Measurements from ENCODE around the gene KRTAP10-10. TPM values are rescaled to one million over a fixed set of nuclear protein-coding genes. Genes with fewer than 3 reads are reported as not detected.

KRTAP10-10 gene
- total and polyA plus RNA-seq, 2 donors (not counting 1 experiment from before 2014, with no cell fraction given): not detected

DNA sequence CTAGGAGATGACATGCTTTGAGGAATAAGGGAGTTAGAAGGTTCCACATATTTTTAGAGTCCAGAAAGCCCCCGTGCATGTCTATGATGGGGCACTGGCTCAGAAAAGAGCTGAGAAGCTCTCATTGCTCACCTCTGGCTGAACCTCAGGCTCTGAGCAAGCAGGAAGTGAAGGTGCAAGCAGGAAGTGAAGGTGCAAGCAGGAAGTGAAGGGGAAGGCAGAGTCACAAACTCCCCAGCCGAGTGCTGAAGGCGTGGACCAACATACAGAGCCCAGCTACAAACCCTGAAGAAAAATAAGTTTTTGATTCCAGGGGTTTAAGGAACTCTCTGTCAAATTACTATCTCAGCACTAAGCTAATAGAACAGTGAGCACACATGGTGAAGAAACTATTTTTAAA is 18.2 kb upstream of the KRTAP10-10 start:
- WGBS (ENCODE audit: insufficient coverage): 88% methylated on average over 1 of the region's 3 CpGs
- H3K4me1 Mint-ChIP-seq: peaks cover 14% of the 10 kb centered on the region
- peak overlapping the region in 1 of 5 experiments; percentile 37 for H3K4me3 ChIP-seq (ENCODE audit: control extremely low read depth in 1 of 5, extremely low read depth in 1 of 5, insufficient read depth in 1 of 5, low read depth in 2 of 5, low read length in 4 of 5)

DNA sequence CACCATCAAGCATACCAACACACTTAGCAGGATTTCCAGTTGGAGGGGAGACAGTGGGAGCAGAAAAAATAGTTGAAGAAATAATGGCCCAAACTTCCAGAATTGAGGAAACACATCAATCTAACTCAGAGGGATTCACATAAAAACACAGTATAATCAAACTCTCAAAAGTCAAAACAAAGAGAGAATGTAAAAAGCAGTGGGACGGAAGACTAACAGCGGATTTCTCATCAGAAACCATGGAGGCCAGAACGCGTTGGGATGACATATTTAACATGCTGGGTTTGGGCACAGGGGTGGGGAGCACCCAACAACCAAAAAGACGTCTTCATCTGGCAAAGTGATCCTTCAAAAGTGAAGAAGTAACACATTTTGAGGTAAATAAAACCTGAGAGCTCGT is 17.3 kb upstream of the KRTAP10-10 start:
- no peak overlapping the region for H3K9ac ChIP-seq (ENCODE audit: low read length)
- H3K4me3 ChIP-seq (ENCODE audit: control extremely low read depth in 1 of 5, extremely low read depth in 1 of 5, insufficient read depth in 1 of 5, low read depth in 2 of 5, low read length in 4 of 5): no peak overlapping the region
- H3K4me1 ChIP-seq (ENCODE audit: control insufficient read depth in 2 of 2, insufficient read depth in 2 of 2, low read length in 2 of 2): peaks cover 11 to 13% of the 10 kb centered on the region in 2 donors
- intact Hi-C loops (cut with micrococcal nuclease): no loop called here
- H3K27ac ChIP-seq (ENCODE audit: low read length in 2 of 2): no peak overlapping the region
- no peaks in the 10 kb centered on the region for H3K36me3 ChIP-seq (replicated peaks in 1 of 2; ENCODE audit: control extremely low read depth in 1 of 2, control insufficient read depth in 1 of 2, extremely low read depth in 1 of 2, insufficient read depth in 2 of 2, low read length in 1 of 2)
- Mint-ChIP-seq H3K9me3 (ENCODE audit: insufficient read depth) (peaks cover 22% of the 10 kb centered on the region), H3K27ac (no peak overlapping the region), H3K4me3 (no peak overlapping the region), H3K27me3 (peaks cover 3% of the 10 kb centered on the region), H3K4me1 (peaks cover 14% of the 10 kb centered on the region)
- no peak overlapping the region for H2AFZ ChIP-seq (ENCODE audit: insufficient read depth, low read depth, low read length, poor library complexity, severe bottlenecking)
- WGBS (ENCODE audit: insufficient coverage): 94% methylated on average over 5 of the region's 6 CpGs
- H4K20me1 ChIP-seq (ENCODE audit: control insufficient read depth, insufficient read depth, low read length, poor library complexity, severe bottlenecking): no peaks in the 10 kb centered on the region
- DNase-seq (no peak), ATAC-seq (ENCODE audit: low read depth) (no peak)
- TF ChIP-seq, protein P1, sequence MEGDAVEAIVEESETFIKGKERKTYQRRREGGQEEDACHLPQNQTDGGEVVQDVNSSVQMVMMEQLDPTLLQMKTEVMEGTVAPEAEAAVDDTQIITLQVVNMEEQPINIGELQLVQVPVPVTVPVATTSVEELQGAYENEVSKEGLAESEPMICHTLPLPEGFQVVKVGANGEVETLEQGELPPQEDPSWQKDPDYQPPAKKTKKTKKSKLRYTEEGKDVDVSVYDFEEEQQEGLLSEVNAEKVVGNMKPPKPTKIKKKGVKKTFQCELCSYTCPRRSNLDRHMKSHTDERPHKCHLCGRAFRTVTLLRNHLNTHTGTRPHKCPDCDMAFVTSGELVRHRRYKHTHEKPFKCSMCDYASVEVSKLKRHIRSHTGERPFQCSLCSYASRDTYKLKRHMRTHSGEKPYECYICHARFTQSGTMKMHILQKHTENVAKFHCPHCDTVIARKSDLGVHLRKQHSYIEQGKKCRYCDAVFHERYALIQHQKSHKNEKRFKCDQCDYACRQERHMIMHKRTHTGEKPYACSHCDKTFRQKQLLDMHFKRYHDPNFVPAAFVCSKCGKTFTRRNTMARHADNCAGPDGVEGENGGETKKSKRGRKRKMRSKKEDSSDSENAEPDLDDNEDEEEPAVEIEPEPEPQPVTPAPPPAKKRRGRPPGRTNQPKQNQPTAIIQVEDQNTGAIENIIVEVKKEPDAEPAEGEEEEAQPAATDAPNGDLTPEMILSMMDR (IDR thresholded peaks at IDR 0.05): no peak
- TF ChIP-seq EZH2 (IDR thresholded peaks at IDR 0.05; ENCODE audit: borderline replicate concordance, insufficient read depth, low read depth, low read length, poor library complexity, severe bottlenecking): no peak
- ChIA-PET CTCF (no interaction called here), POLR2A (no interaction called here)
- peaks cover 0 to 25% (median 20%) of the 10 kb centered on the region in 3 donors for H3K9me3 ChIP-seq (ENCODE audit: control extremely low read depth in 1 of 3, control insufficient read depth in 2 of 3, insufficient read depth in 1 of 3, low read length in 2 of 3)
- no peaks in the 10 kb centered on the region for H3K79me2 ChIP-seq (ENCODE audit: control insufficient read depth, insufficient read depth, low read length)
- H3K27me3 ChIP-seq (replicated peaks in 1 of 4; ENCODE audit: control extremely low read depth in 1 of 4, control insufficient read depth in 3 of 4, insufficient read depth in 4 of 4, low read length in 3 of 4): peaks cover 0 to 3% (median 0%) of the 10 kb centered on the region in 4 experiments
- H3K4me2 ChIP-seq (replicated peaks; ENCODE audit: low read depth, low read length, poor library complexity, severe bottlenecking): no peak overlapping the region

More for the DNA sequence above, 18.2 kb upstream of the KRTAP10-10 start:
- peak overlapping the region; percentile 75 for H2AFZ ChIP-seq (ENCODE audit: insufficient read depth, low read depth, low read length, poor library complexity, severe bottlenecking)
- H3K27ac ChIP-seq (ENCODE audit: low read length in 2 of 2): peak overlapping the region in 1 of 2 donors; percentile 63
- DNase-seq: peak; percentile 18
- ATAC-seq (ENCODE audit: low read depth): peak; percentile 33
- H3K27ac Mint-ChIP-seq: peak overlapping the region; percentile 74
- no peaks in the 10 kb centered on the region for H4K20me1 ChIP-seq (ENCODE audit: control insufficient read depth, insufficient read depth, low read length, poor library complexity, severe bottlenecking)
- H3K27me3 ChIP-seq (replicated peaks in 1 of 4; ENCODE audit: control extremely low read depth in 1 of 4, control insufficient read depth in 3 of 4, insufficient read depth in 4 of 4, low read length in 3 of 4): peaks cover 0 to 3% (median 1%) of the 10 kb centered on the region in 4 experiments
- peaks cover 7% of the 10 kb centered on the region for H3K27me3 Mint-ChIP-seq
- peak overlapping the region; percentile 41 for H3K4me2 ChIP-seq (replicated peaks; ENCODE audit: low read depth, low read length, poor library complexity, severe bottlenecking)
- intact Hi-C loops (cut with micrococcal nuclease): no loop called here
- ChIA-PET CTCF (no interaction called here), POLR2A (no interaction called here)
- H3K4me3 Mint-ChIP-seq: no peak overlapping the region
- H3K9me3 Mint-ChIP-seq (ENCODE audit: insufficient read depth): peaks cover 22% of the 10 kb centered on the region
- no peak for TF ChIP-seq EZH2 (IDR thresholded peaks at IDR 0.05; ENCODE audit: borderline replicate concordance, insufficient read depth, low read depth, low read length, poor library complexity, severe bottlenecking)
- TF ChIP-seq, protein P1 (IDR thresholded peaks at IDR 0.05): no peak
- peaks cover 0 to 30% (median 12%) of the 10 kb centered on the region in 3 donors for H3K9me3 ChIP-seq (ENCODE audit: control extremely low read depth in 1 of 3, control insufficient read depth in 2 of 3, insufficient read depth in 1 of 3, low read length in 2 of 3)
- H3K79me2 ChIP-seq (ENCODE audit: control insufficient read depth, insufficient read depth, low read length): no peaks in the 10 kb centered on the region
- H3K9ac ChIP-seq (ENCODE audit: low read length): peak overlapping the region; percentile 21
- peaks cover 11 to 13% of the 10 kb centered on the region in 2 donors for H3K4me1 ChIP-seq (ENCODE audit: control insufficient read depth in 2 of 2, insufficient read depth in 2 of 2, low read length in 2 of 2)
- H3K36me3 ChIP-seq (replicated peaks in 1 of 2; ENCODE audit: control extremely low read depth in 1 of 2, control insufficient read depth in 1 of 2, extremely low read depth in 1 of 2, insufficient read depth in 2 of 2, low read length in 1 of 2): no peaks in the 10 kb centered on the region

Data from B cell (primary cell).